ENCODE measurements around the gene CPVL.

Gene CPVL

GRCh38 chr7:28954946-28955345, 191.4 kb downstream of the CPVL start:
- DNase-seq: no peak
- Histone ChIP-seq H3K9me3 (ENCODE audit: severe bottlenecking) (no peaks in the 10 kb centered on the region), H3K27me3 (ENCODE audit: insufficient read depth, low read depth, severe bottlenecking) (peaks cover 96% of the 10 kb centered on the region), H3K27ac (no peak overlapping the region), H3K36me3 (no peaks in the 10 kb centered on the region), H3K4me3 (ENCODE audit: low read depth, low read length) (no peak overlapping the region)
- TF ChIP-seq CTCF (IDR thresholded peaks at IDR 0.05; ENCODE audit: low read depth, low read length): no peak

- Histone ChIP-seq H3K36me3 (no peaks in the 10 kb centered on the region), H3K9me3 (ENCODE audit: severe bottlenecking) (no peaks in the 10 kb centered on the region), H3K4me3 (ENCODE audit: low read depth, low read length) (no peak overlapping the region), H3K27ac (no peak overlapping the region), H3K27me3 (ENCODE audit: insufficient read depth, low read depth, severe bottlenecking) (peaks cover 93% of the 10 kb centered on the region)
- no peak for TF ChIP-seq CTCF (IDR thresholded peaks at IDR 0.05; ENCODE audit: low read depth, low read length)
- no peak for DNase-seq
These were observed 191.9 kb downstream of the CPVL start for GRCh38 chr7:28954471-28954870.

DNA sequence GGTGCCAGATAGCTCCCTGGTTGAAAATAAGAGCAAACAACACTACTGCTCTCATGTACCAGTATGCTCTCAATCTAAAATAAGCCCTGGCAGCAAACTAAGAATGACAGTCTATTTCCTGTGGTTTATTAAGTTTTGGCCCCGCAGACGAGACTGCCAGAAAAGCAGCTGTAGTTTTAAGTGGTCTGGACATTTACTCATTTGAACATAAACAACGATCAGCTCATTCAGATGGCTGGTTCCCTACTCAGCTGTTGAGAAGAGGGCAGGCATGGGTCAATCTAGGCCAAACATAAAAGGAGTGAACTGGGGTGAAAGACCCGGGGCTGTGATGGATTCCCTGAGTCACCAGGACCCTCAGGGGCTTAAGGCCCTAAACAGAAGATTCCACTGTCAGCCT, 192.7 kb downstream of the CPVL start:
- TF ChIP-seq CTCF (IDR thresholded peaks at IDR 0.05; ENCODE audit: low read depth, low read length): no peak
- Histone ChIP-seq H3K9me3 (ENCODE audit: severe bottlenecking) (no peaks in the 10 kb centered on the region), H3K27me3 (ENCODE audit: insufficient read depth, low read depth, severe bottlenecking) (peaks cover 85% of the 10 kb centered on the region), H3K4me3 (ENCODE audit: low read depth, low read length) (no peak overlapping the region), H3K36me3 (no peaks in the 10 kb centered on the region), H3K27ac (no peak overlapping the region)
- no peak for DNase-seq

Measured in WERI-Rb-1 (cell line).